Measurements from ENCODE around the gene GFER.

The GFER gene

DNA sequence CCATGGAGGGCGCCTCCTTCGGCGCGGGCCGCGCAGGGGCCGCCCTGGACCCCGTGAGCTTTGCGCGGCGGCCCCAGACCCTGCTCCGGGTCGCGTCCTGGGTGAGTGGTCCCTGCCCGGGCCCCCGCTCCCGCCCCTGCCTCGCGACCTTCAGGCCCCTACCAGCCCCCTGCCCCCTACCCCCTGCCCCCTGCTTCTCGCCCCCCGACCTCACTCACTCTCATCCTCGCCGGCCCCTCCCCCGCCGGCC, 6.0 kb downstream of the GFER start:
- in situ Hi-C loops (cut with MboI; ENCODE audit: low sequenced_read_pairs): no loop called here

GRCh38 chr16:1990351-1991134, 6.5 kb downstream of the GFER start:
- in situ Hi-C loops (cut with MboI; ENCODE audit: low sequenced_read_pairs): no loop called here

DNA sequence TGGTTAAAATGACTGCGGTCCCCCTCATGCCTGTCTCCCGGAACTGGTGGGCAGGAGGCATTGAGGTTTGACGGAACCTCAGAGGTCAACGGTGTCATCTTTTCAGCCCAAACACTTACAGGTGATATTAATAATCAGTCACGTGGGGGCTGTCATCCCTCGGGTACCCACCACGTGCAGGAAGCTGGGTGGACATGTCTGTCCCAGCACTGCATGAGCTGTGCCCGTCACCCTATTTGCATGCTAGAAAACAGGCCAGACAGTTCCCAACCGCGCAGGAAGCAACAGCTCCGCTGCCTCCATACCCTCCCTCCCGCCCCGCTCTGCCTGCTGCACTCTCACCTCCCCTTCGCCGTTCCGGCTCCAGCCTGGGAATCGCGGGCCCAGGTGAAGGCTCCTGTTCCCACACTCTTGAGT, 7.2 kb downstream of the GFER start:
- in situ Hi-C loops (cut with MboI; ENCODE audit: low sequenced_read_pairs): no loop called here

GRCh38 chr16:1991588-1991947, 7.6 kb downstream of the GFER start:
- in situ Hi-C loops (cut with MboI; ENCODE audit: low sequenced_read_pairs): no loop called here

DNA sequence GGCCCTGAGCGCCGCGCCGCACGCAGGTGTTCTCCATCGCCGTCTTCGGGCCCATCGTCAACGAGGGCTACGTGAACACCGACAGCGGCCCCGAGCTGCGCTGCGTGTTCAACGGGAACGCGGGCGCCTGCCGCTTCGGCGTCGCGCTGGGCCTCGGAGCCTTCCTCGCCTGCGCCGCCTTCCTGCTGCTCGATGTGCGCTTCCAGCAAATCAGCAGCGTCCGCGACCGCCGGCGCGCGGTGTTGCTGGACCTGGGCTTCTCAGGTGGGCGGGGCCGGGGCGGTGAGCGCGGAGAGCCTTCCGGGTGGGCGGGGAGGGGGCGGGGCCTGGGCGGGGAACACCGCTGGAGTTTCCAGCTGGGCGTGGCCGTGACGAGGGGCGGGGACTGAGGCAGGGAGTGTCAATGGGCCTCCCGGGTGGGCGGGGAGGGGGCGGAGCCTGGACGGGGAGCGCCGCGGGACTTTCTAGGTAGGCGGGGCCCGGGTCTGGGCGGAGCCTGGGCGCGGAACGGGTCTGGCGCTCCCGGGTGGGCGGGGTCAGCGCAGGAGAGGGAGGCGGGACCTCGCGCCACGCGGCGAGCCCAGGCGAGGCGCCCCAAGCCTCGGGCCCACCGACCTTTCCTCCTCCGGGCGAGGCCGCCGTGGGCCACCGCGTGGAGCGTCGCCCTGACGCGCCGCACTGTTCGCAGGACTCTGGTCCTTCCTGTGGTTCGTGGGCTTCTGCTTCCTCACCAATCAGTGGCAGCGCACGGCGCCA, 8.1 kb downstream of the GFER start:
- in situ Hi-C loops (cut with MboI; ENCODE audit: low sequenced_read_pairs): no loop called here

- in situ Hi-C loops (cut with MboI; ENCODE audit: low sequenced_read_pairs): no loop called here
Observed at GRCh38 chr16:1992704-1993317, 8.8 kb downstream of the GFER start.

- in situ Hi-C loops (cut with MboI; ENCODE audit: low sequenced_read_pairs): no loop called here
Observed at GRCh38 chr16:1993731-1994131, 9.7 kb downstream of the GFER start.

DNA sequence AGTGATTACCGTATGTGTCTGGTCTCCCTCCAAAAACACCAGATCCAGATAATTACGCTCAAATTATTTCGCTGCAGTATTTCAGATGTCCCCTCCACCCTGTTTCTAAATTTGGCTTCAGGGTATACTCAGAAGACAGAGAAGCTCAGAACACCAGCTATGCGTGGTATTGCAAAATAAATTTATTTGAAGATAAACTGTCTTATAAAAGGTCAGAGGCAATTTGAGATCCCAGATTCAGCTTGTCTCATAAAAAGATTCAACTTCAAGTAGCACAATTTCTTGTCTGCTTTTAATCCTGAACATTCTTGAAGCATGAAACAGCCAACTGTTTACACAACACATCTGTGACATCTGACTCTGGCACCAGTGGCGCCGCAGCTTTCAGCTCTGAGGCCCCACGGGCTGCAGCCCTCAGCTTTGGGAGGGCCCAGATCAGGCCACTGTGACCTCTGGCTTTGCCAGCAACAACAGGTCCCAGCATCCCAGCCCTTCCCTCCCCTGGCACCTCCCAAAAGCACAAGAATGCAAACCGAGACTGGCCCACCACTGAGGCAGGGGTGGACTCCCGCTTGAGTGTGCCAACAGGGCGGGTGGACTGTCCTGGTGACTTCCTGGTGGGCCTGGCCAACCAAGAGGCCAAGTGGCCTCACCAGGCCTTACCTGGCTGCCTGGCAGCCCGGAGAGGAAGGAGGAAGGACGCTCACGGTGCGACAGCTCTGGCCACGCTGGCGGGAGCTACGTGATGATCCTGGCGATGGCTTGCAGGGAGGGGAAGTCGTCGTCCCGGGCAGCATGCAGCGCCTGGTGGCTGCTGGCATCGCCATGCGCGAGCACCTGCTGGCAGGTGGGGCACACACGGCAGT, 13.7 kb downstream of the GFER start:
- in situ Hi-C loops (cut with MboI; ENCODE audit: low sequenced_read_pairs): no loop called here

- in situ Hi-C loops (cut with MboI; ENCODE audit: low sequenced_read_pairs): no loop called here
Observed at GRCh38 chr16:1998360-1998835, 14.4 kb downstream of the GFER start.

DNA sequence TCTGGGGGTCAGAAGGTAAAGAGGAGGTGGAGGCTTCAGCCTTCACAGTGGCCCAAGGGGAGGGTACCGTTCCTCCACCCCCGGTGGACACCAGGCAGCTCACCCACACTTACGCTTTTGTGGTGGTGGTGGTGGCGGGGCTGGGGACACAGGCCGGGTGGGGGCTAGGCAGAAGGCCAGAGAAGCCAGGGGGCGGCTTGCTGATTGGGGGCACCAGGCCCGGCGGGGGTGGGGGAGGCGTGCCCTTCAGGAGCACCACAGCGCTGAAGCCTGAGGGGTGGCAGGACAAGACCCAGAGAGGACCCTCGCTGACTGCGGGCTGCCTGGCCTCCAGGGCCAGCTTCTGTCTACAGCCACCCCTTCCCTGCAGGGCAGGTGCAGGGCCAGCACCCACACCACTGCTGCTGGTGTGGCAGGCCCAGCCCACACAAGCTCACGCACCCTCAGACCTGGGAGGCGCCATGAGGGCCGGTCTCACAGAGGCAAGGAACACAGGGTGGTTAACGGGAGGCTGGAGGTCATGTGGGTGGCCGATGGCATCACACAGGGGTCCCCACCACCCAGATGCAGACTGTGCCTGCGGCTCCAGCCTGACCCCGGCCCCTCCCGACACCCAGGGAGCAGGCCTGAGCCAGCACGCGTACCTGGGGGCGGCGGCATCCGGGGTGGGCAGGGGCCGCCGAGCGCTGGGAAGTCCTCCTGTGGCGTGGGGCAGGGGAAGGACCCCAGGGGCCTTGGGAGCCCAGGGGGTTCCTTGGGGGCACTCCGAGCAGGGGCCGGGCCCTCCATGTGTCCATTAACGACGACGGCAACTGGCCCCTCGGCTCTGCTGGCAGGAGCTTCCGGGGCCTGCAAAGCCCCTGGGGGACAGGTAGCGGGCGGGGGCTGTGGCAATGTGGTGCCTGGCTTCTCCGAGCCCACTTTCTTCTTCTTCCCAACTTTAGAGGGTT, 15.1 kb downstream of the GFER start:
- in situ Hi-C loops (cut with MboI; ENCODE audit: low sequenced_read_pairs): no loop called here

- in situ Hi-C loops (cut with MboI; ENCODE audit: low sequenced_read_pairs): no loop called here
Observed at GRCh38 chr16:1999866-2000514, 16.0 kb downstream of the GFER start.

GRCh38 chr16:2001035-2001434, 17.0 kb downstream of the GFER start:
- in situ Hi-C loops (cut with MboI; ENCODE audit: low sequenced_read_pairs): no loop called here

DNA sequence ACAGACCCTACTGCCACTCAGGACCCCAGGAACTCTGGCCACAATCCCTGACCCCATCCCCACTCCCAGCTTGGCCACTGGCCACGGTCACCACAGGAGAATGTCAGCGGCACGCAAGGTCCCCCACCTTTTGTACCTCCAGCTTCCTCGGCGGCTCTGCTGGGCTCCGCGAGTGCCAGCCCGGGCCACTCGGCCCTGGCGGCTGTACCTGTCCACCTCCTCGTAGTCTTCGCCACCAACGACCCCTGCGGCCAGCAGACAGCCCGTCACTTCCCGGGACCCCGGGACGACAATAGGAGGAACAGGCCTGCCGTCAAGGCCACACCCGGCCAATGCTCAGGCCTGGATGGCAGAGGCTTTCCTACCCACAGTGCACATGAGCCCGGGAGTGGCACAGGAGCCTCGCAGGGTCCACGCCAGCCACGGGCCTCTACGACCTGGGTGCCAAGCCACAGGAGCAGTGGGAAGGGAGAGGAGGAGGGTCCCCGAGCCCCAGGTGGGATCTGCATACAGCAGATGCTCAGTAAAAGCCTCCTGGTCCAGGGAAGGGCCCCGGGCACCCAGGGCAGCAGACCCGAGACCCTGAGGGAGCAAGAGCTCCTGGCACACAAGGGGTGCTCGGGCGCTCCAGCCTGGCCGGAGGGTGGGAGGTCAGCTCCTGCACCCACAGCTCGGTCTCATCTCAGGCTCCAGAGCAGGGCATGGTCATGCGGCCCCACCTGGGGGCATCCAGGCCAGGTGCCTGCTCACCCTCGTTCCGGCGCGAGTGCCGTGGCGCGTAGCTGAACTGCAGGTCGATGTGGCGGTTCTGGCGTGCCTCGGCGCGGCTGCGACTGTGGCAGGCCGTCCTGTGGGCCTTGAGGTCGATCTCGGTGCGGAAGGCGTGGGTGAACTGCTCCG, 17.7 kb downstream of the GFER start:
- in situ Hi-C loops (cut with MboI; ENCODE audit: low sequenced_read_pairs): no loop called here

DNA sequence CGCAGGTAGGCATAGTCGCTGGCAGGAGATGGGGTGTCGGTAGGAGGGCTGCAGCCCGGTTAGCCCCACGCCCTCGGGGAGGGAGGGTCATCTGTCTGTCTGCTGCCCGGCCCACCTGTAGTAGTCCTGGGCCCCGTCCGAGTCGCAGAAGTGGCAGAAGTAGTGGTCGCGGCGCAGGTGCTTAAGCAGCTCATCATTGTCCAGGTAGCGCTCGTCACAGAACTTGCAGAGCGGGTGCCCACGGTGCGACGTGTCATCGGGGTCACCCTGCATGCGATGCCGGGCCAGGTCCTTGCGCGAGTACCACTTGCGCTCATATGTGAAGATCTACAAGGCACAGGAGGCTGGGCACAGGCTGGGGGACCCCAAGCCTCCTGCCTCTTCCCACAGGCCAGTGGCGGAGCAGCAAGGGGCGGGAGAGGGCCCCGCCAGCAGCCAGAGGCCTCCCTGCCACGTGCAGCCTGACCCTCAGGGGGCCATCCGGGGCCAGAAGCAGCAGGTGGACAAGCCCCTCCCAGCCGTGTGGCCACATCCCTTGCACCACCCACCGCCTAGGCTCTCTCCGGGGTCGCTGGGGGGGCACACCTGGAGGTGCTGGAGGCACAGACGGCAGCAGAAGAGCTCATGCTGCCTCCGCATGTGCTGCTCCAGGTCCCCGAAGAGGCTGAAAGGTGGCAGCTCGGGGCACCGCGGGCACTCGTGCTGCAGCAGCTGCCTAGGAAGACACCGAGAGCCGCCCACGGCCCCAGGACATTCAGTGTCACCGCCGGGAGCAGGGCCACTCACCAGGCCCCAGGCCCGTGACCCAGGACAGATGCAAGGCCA, 18.6 kb downstream of the GFER start:
- in situ Hi-C loops (cut with MboI; ENCODE audit: low sequenced_read_pairs): no loop called here

DNA sequence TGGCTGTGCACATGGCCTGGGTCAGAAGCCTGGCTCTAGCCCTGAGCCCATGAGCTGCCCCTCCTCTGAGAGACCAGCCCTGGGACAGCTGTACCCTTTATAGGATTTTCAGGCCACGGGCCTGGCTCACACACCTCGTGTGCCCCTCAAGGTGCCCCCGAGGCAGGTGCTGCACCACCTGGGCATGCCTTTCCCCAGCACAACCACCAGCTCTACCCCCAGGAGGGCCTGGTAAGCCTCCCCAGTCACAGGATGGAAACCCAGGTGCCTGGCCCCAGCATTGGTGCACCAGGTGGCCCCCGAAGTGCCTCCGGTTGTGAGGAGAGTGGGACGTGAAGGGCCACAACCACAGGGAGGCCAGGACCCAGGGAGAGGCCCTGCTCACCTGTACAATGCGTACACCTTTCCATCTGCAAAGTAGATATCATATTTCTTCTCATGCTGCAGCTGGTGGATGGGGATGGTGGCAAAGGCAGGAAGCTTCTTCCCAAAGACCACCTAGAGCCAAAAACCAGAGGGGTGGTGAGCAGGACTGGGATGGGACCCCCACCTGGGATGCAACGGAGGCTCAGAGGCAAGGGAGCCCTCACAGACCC, 19.3 kb downstream of the GFER start:
- in situ Hi-C loops (cut with MboI; ENCODE audit: low sequenced_read_pairs): no loop called here

DNA sequence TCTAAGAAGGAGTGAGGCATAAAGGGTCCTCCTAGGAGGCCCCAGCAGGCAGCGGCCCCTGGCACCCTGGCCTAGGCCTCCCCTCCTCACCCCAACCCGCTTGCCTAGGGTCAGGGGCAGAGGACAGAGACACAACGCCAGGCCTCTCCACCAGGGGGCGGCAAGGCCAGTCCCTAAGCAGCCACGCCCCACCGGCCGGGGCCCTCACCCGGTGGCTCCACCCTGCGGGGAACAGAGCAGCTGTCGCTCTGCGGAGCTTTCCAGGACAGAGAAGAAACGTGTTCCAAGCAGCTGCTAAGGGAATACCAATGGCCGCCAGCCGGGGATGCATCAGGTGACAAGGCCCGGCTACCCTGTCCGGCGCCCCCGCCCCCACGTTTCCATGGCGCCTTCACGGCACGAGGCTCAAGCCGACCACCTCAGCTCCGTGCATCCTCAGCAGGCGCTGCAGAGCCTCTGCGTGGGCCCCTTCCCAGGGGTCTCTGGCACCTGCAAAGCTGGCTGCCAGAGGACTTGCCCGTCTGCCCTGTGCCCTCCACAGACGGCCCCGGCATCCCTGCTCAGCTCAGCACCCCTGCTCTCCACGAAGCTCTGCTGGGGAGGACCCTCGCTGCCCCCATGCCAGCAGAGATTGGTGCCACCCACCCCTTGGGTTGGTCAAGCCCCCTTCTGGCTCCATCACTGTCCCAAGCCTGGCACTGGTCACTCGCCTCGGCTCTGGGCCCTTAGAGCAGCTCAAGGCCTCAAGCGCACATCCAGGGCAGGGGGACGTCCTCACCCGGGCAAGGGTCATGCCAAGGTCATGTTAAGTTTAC, 20.0 kb downstream of the GFER start:
- in situ Hi-C loops (cut with MboI; ENCODE audit: low sequenced_read_pairs): no loop called here
